Chondrocyte (in vitro differentiated cells): ENCODE measurements around the gene CDCA8. TPM values are rescaled to one million over a fixed set of nuclear protein-coding genes. Genes with fewer than 3 reads are reported as not detected.

Experiments
- DNase-seq: peaks from one replicate; pipeline ENCODE4 v3.0.0; 2021; ENCODE audit warnings: mixed read lengths, low spot score
- H3K27ac Mint-ChIP-seq: one replicate; pipeline ENCODE4 v1.8.0; 2021; ENCODE audit warnings: mild to moderate bottlenecking, moderate library complexity, mixed read lengths; ENCODE audit not compliant: unreplicated experiment
- H3K27me3 Mint-ChIP-seq: 2 replicates; pipeline ENCODE4 v1.8.0; 2021; ENCODE audit warnings: low read depth, mixed read lengths
- H3K36me3 Mint-ChIP-seq: 2 replicates; pipeline ENCODE4 v1.8.0; 2021; ENCODE audit warnings: low read depth, mixed read lengths
- H3K4me1 Mint-ChIP-seq: 2 replicates; pipeline ENCODE4 v1.8.0; 2021; ENCODE audit warnings: low read depth, mild to moderate bottlenecking, mixed read lengths
- H3K4me3 Mint-ChIP-seq: one replicate; pipeline ENCODE4 v1.8.0; 2021; ENCODE audit warnings: mild to moderate bottlenecking, moderate library complexity, mixed read lengths; ENCODE audit not compliant: unreplicated experiment
- H3K9me3 Mint-ChIP-seq: 2 replicates; pipeline ENCODE4 v1.8.0; 2021; ENCODE audit warnings: low read depth, mixed read lengths
- total RNA-seq: library from RNA; stranded (reverse); gene quantifications from 3 replicates; pipeline ENCODE4 v1.2.1, GENCODE V29; 2021
- TF ChIP-seq, protein P1 (sequence below): fragments of 200-600 bp; sonication (generic); IDR thresholded peaks from 2 replicates; pipeline ENCODE4 v1.5.0; 2021; ENCODE audit warnings: antibody characterized with exemption, mild to moderate bottlenecking, moderate library complexity

CDCA8 gene
- total RNA-seq, 1 donor from 2014 or later, result 6.0 TPM

- no peak overlapping the region for H3K27ac Mint-ChIP-seq
- H3K4me1 Mint-ChIP-seq, result no peaks in the 10 kb centered on the region
- no peaks in the 10 kb centered on the region for H3K9me3 Mint-ChIP-seq
- no peak overlapping the region for H3K4me3 Mint-ChIP-seq
- no peak for DNase-seq
- H3K27me3 Mint-ChIP-seq, result peaks cover 56% of the 10 kb centered on the region
- H3K36me3 Mint-ChIP-seq, result no peaks in the 10 kb centered on the region
- TF ChIP-seq, protein P1, sequence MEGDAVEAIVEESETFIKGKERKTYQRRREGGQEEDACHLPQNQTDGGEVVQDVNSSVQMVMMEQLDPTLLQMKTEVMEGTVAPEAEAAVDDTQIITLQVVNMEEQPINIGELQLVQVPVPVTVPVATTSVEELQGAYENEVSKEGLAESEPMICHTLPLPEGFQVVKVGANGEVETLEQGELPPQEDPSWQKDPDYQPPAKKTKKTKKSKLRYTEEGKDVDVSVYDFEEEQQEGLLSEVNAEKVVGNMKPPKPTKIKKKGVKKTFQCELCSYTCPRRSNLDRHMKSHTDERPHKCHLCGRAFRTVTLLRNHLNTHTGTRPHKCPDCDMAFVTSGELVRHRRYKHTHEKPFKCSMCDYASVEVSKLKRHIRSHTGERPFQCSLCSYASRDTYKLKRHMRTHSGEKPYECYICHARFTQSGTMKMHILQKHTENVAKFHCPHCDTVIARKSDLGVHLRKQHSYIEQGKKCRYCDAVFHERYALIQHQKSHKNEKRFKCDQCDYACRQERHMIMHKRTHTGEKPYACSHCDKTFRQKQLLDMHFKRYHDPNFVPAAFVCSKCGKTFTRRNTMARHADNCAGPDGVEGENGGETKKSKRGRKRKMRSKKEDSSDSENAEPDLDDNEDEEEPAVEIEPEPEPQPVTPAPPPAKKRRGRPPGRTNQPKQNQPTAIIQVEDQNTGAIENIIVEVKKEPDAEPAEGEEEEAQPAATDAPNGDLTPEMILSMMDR, result no peak
Measured at GRCh38 chr1:37726751-37727585, 34.7 kb downstream of the CDCA8 start.

DNA sequence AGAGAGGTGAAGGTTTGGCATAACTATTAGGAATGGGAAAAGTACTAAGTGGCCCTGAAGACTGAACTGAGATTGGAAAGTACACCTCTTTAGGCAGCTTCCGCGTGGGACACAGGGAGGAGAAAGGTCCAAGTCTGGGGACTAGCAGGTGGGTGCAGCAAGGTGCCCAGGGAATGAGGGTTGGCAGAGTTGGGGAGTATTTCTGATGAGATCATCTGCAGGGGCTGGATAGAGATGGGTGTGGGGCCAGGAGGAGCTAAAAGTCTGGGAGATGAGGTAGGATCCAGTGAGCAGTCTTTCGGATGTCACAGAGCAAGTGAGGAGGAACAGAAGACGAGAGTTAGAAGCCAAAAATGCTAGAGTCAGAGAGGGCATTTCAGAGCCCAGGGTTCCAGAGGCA lies 36.1 kb downstream of the CDCA8 start:
- Mint-ChIP-seq H3K4me3 (no peak overlapping the region), H3K4me1 (no peaks in the 10 kb centered on the region), H3K27ac (no peak overlapping the region), H3K36me3 (no peaks in the 10 kb centered on the region), H3K27me3 (peaks cover 62% of the 10 kb centered on the region), H3K9me3 (no peaks in the 10 kb centered on the region)
- TF ChIP-seq, protein P1, result no peak
- no peak for DNase-seq

- H3K27ac Mint-ChIP-seq, result no peak overlapping the region
- H3K9me3 Mint-ChIP-seq, result no peaks in the 10 kb centered on the region
Measured at GRCh38 chr1:37730376-37730775, 38.1 kb downstream of the CDCA8 start.

GRCh38 chr1:37731312-37732019 lies 39.1 kb downstream of the CDCA8 start:
- peak; percentile 52 for DNase-seq
- H3K9me3 Mint-ChIP-seq, result no peaks in the 10 kb centered on the region
- no peaks in the 10 kb centered on the region for H3K36me3 Mint-ChIP-seq
- H3K27me3 Mint-ChIP-seq, result peaks cover 64% of the 10 kb centered on the region
- no peaks in the 10 kb centered on the region for H3K4me1 Mint-ChIP-seq
- H3K27ac Mint-ChIP-seq, result no peak overlapping the region
- TF ChIP-seq, protein P1, result no peak
- H3K4me3 Mint-ChIP-seq, result no peak overlapping the region

More at GRCh38 chr1:37730376-37730775, 38.1 kb downstream of the CDCA8 start:
- DNase-seq, result no peak
- H3K4me3 Mint-ChIP-seq, result no peak overlapping the region
- no peaks in the 10 kb centered on the region for H3K36me3 Mint-ChIP-seq
- peaks cover 64% of the 10 kb centered on the region for H3K27me3 Mint-ChIP-seq
- TF ChIP-seq, protein P1, result no peak
- no peaks in the 10 kb centered on the region for H3K4me1 Mint-ChIP-seq

- peaks cover 65% of the 10 kb centered on the region for H3K27me3 Mint-ChIP-seq
Measured at GRCh38 chr1:37732111-37732780, 39.9 kb downstream of the CDCA8 start.

More at GRCh38 chr1:37732111-37732780, 39.9 kb downstream of the CDCA8 start:
- H3K9me3 Mint-ChIP-seq, result peaks cover 2% of the 10 kb centered on the region
- no peak overlapping the region for H3K4me3 Mint-ChIP-seq
- TF ChIP-seq, protein P1, result no peak
- no peaks in the 10 kb centered on the region for H3K36me3 Mint-ChIP-seq
- H3K27ac Mint-ChIP-seq, result no peak overlapping the region
- H3K4me1 Mint-ChIP-seq, result no peaks in the 10 kb centered on the region
- peak; percentile 64 for DNase-seq
